ENCODE measurements around the gene PLEKHH1.

DNA sequence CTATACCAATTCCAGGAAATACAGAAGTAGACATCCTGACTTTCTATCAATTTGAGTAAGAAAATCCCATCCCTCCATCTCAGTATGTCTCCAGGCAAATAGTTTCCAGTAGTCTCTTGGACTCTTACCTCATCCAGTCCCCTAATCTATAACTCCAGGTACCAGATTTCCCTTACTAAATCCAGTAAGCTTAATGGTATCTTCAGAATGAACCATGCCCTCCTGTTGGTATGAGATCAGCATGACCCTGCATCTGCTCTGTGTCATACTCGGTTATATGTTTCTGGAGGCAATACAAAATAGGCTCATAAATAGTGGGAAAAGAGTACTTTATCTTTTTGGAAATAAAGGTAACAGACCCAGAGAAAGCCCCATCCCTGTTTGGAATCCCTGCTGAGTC lies 48.6 kb downstream of the PLEKHH1 start:
- TF ChIP-seq EP300 (IDR thresholded peaks at IDR 0.05), result no peak
- no peak for TF ChIP-seq POLR2A (IDR thresholded peaks at IDR 0.05)
- TF ChIP-seq, protein P1, sequence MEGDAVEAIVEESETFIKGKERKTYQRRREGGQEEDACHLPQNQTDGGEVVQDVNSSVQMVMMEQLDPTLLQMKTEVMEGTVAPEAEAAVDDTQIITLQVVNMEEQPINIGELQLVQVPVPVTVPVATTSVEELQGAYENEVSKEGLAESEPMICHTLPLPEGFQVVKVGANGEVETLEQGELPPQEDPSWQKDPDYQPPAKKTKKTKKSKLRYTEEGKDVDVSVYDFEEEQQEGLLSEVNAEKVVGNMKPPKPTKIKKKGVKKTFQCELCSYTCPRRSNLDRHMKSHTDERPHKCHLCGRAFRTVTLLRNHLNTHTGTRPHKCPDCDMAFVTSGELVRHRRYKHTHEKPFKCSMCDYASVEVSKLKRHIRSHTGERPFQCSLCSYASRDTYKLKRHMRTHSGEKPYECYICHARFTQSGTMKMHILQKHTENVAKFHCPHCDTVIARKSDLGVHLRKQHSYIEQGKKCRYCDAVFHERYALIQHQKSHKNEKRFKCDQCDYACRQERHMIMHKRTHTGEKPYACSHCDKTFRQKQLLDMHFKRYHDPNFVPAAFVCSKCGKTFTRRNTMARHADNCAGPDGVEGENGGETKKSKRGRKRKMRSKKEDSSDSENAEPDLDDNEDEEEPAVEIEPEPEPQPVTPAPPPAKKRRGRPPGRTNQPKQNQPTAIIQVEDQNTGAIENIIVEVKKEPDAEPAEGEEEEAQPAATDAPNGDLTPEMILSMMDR (IDR thresholded peaks at IDR 0.05), result no peak
- TF ChIP-seq POLR2AphosphoS5 (IDR thresholded peaks at IDR 0.05), result no peak
